K562 (cell line): ENCODE results near the gene ARHGAP4. TPM values are rescaled to one million over a fixed set of nuclear protein-coding genes. Genes with fewer than 3 reads are reported as not detected.
A peak's percentile ranks its signal among the peaks of the same experiment; 100 is the strongest.

Source experiments
- CREB1 ChIP-seq, 2 experiments: sonication (generic) in 1 of 2; formaldehyde crosslinking in 1 of 2; IDR thresholded peaks; 2 replicates each; pipeline versions ENCODE4 v1.6.1 to v1.8.0; 2012 to 2022; ENCODE audit warnings: inconsistent platforms in 1 of 2, mild to moderate bottlenecking in 1 of 2, missing genetic modification reagents in 1 of 2, moderate library complexity in 1 of 2
- FUS ChIP-seq: fragments of 200-400 bp; formaldehyde crosslinking; optimal IDR thresholded peaks from 2 replicates; pipeline ENCODE3; 2017; ENCODE audit warnings: low read depth, low read length
- GTF2A2 ChIP-seq: IDR thresholded peaks from 2 replicates; pipeline ENCODE4 v1.6.1; 2016; ENCODE audit warnings: mild to moderate bottlenecking, missing genetic modification characterization, missing compliant biosample characterization
- GTF2E2 ChIP-seq: fragments of 200-800 bp; sonication (Bioruptor generic); IDR thresholded peaks from 2 replicates; pipeline ENCODE4 v1.6.1; 2016; ENCODE audit warnings: missing genetic modification characterization, missing compliant biosample characterization
- HDAC6 ChIP-seq: IDR thresholded peaks from 2 replicates; pipeline ENCODE4 v1.6.1; 2012; ENCODE audit warnings: low read depth, mild to moderate bottlenecking, control low read depth, inconsistent platforms, low read length, moderate library complexity
- MEF2D ChIP-seq: conservative IDR thresholded peaks from 2 replicates; pipeline ENCODE4 v1.6.1; 2016; ENCODE audit warnings: low read depth, missing genetic modification characterization, missing compliant biosample characterization
- RB1 ChIP-seq: fragments of 450-650 bp; IDR thresholded peaks from 2 replicates; pipeline ENCODE4 v1.6.1; 2017; ENCODE audit warnings: low read depth, mild to moderate bottlenecking
- SMAD4 ChIP-seq: fragments of 250-450 bp; sonication (Bioruptor Pico); conservative IDR thresholded peaks from 2 replicates; pipeline ENCODE4 v1.8.0; 2021; ENCODE audit warnings: inconsistent platforms, mild to moderate bottlenecking, moderate library complexity
- ZBED1 ChIP-seq: IDR thresholded peaks from 2 replicates; pipeline ENCODE4 v1.6.1; 2014
- ZSCAN32 ChIP-seq: fragments of 450-650 bp; formaldehyde crosslinking; IDR thresholded peaks from 2 replicates; pipeline ENCODE4 v1.4.0; 2020; ENCODE audit warnings: mild to moderate bottlenecking, moderate library complexity
- polyA plus RNA-seq, 8 experiments: library from polyadenylated mRNA; depleted of rRNA in 4 of 8; stranded (reverse) in 5 of 8; unstranded in 3 of 8; fragments of >200 nt; fragmentation: Nextera tagmentation in 2 of 8; fragmentation: Illumina TruSeq in 1 of 8; extraction: Ambion mirVana in 2 of 8; extraction: Trizol in 1 of 8; gene quantifications; 2 replicates each; pipeline versions ENCODE4 v1.2.1 to v1.2.3, GENCODE V29; 2011 to 2014; ENCODE audit warnings: inconsistent platforms in 1 of 8, missing spikeins in 1 of 8
- total RNA-seq, 7 experiments: library from RNA; depleted of rRNA in 6 of 7; stranded (reverse); fragments of >200 nt in 6 of 7; fragmentation: Illumina TruSeq in 2 of 7; extraction: Trizol in 2 of 7; gene quantifications; 2 replicates each; pipeline versions ENCODE4 v1.2.1 to v1.2.3, GENCODE V29; 2011 to 2021; ENCODE audit warnings: low replicate concordance in 1 of 7
- TF ChIP-seq, protein P1 (sequence below): fragments of 250-450 bp; sonication (Bioruptor Pico); IDR thresholded peaks from 2 replicates; pipeline ENCODE4 v1.6.1; 2021; ENCODE audit warnings: mild to moderate bottlenecking
- TF ChIP-seq, protein P2 (sequence below): fragments of 450-650 bp; IDR thresholded peaks from 2 replicates; pipeline ENCODE4 v1.6.1; 2016; ENCODE audit warnings: low read depth
- TF ChIP-seq, protein P3 (sequence below), 2 experiments: fragments of 450-650 bp; conservative IDR thresholded peaks; 2 replicates each; pipeline ENCODE4 v1.6.1; 2017; ENCODE audit warnings: mild to moderate bottlenecking in 2 of 2, moderate library complexity in 2 of 2
- TF ChIP-seq, protein P4 (sequence below): fragments of 250-450 bp; sonication (Bioruptor Pico); IDR thresholded peaks from 2 replicates; pipeline ENCODE4 v1.4.0; 2020; ENCODE audit warnings: mild to moderate bottlenecking

The ARHGAP4 gene
- total and polyA plus RNA-seq, 9 of the 15 experiments (the other 6 are each of a cell fraction or from before 2014, with no cell fraction given) = 0.30 to 81.8 (median 13.5) TPM

DNA sequence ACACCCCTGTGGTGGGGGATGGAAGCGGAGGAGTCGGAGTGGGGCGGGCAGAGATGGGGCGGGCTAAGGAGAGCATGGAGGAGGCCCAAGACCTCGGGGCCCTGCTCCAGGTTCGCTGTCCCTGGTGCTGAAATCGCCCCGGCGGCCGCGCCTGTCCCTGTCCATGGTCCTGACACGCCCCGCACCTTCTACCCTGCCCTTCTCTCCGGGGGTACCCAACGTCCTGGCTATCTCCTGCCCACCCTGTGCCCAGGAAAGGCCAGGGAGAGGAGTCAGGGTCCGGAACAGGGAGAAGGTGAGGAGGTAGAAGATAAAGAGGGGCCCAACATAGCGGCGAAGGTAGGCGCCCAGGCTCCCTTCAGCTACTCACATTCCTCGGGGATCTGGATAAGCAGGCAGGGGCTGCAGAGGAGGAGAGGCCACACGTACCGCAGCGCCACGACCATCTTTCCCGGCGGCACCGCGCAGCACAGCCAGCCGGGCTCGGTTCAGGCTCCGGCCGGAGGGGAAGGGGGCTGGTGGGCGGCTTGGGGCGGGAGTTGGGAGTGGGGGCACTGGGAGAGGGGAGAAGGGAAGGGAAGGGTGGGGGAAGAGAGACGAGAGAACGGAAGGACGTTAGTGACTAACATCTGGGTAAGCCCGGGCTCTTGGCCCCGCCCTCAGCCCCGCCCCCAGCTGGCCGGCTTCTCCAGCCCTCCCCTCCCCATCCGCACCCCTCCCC, 50.5 kb downstream of the ARHGAP4 start (continued):
- TF ChIP-seq, protein P1, sequence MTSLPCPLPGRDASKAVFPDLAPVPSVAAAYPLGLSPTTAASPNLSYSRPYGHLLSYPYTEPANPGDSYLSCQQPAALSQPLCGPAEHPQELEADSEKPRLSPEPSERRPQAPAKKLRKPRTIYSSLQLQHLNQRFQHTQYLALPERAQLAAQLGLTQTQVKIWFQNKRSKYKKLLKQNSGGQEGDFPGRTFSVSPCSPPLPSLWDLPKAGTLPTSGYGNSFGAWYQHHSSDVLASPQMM (CRISPR knock-in tag) = no peak
- no peak for TF ChIP-seq ZBED1
- TF ChIP-seq ZSCAN32 (CRISPR knock-in tag) = no peak
- no peak for TF ChIP-seq CREB1 (IDR thresholded peaks at IDR 0.05)
- TF ChIP-seq CREB1 (CRISPR knock-in tag; IDR thresholded peaks at IDR 0.05) = peak; percentile 87
- no peak for TF ChIP-seq GTF2A2 (tag)
- TF ChIP-seq HDAC6 = no peak
- TF ChIP-seq, protein P2, sequence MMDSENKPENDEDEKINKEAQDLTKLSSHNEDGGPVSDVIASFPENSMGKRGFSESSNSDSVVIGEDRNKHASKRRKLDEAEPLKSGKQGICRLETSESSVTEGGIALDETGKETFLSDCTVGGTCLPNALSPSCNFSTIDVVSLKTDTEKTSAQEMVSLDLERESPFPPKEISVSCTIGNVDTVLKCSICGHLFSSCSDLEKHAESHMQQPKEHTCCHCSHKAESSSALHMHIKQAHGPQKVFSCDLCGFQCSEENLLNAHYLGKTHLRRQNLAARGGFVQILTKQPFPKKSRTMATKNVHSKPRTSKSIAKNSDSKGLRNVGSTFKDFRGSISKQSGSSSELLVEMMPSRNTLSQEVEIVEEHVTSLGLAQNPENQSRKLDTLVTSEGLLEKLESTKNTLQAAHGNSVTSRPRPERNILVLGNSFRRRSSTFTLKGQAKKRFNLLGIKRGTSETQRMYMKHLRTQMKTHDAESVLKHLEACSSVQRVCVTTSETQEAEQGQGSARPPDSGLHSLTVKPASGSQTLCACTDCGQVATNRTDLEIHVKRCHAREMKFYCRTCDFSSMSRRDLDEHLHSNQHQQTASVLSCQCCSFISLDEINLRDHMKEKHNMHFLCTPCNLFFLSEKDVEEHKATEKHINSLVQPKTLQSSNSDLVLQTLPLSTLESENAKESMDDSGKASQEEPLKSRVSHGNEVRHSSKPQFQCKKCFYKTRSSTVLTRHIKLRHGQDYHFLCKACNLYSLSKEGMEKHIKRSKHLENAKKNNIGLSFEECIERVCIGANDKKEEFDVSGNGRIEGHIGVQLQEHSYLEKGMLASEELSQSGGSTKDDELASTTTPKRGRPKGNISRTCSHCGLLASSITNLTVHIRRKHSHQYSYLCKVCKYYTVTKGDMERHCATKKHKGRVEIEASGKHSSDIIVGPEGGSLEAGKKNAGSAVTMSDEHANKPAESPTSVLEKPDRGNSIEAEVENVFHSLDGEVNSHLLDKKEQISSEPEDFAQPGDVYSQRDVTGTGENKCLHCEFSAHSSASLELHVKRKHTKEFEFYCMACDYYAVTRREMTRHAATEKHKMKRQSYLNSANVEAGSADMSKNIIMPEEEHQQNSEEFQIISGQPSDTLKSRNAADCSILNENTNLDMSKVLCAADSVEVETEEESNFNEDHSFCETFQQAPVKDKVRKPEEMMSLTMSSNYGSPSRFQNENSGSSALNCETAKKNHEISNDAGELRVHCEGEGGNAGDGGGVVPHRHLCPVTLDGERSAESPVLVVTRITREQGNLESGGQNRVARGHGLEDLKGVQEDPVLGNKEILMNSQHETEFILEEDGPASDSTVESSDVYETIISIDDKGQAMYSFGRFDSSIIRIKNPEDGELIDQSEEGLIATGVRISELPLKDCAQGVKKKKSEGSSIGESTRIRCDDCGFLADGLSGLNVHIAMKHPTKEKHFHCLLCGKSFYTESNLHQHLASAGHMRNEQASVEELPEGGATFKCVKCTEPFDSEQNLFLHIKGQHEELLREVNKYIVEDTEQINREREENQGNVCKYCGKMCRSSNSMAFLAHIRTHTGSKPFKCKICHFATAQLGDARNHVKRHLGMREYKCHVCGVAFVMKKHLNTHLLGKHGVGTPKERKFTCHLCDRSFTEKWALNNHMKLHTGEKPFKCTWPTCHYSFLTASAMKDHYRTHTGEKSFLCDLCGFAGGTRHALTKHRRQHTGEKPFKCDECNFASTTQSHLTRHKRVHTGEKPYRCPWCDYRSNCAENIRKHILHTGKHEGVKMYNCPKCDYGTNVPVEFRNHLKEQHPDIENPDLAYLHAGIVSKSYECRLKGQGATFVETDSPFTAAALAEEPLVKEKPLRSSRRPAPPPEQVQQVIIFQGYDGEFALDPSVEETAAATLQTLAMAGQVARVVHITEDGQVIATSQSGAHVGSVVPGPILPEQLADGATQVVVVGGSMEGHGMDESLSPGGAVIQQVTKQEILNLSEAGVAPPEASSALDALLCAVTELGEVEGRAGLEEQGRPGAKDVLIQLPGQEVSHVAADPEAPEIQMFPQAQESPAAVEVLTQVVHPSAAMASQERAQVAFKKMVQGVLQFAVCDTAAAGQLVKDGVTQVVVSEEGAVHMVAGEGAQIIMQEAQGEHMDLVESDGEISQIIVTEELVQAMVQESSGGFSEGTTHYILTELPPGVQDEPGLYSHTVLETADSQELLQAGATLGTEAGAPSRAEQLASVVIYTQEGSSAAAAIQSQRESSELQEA = no peak
- peak; percentile 76 for TF ChIP-seq SMAD4
- TF ChIP-seq, protein P3, sequence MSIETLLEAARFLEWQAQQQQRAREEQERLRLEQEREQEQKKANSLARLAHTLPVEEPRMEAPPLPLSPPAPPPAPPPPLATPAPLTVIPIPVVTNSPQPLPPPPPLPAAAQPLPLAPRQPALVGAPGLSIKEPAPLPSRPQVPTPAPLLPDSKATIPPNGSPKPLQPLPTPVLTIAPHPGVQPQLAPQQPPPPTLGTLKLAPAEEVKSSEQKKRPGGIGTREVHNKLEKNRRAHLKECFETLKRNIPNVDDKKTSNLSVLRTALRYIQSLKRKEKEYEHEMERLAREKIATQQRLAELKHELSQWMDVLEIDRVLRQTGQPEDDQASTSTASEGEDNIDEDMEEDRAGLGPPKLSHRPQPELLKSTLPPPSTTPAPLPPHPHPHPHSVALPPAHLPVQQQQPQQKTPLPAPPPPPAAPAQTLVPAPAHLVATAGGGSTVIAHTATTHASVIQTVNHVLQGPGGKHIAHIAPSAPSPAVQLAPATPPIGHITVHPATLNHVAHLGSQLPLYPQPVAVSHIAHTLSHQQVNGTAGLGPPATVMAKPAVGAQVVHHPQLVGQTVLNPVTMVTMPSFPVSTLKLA (conservative IDR thresholded peaks at IDR 0.05) = peak; percentile 86 to 94
- TF ChIP-seq, protein P4, sequence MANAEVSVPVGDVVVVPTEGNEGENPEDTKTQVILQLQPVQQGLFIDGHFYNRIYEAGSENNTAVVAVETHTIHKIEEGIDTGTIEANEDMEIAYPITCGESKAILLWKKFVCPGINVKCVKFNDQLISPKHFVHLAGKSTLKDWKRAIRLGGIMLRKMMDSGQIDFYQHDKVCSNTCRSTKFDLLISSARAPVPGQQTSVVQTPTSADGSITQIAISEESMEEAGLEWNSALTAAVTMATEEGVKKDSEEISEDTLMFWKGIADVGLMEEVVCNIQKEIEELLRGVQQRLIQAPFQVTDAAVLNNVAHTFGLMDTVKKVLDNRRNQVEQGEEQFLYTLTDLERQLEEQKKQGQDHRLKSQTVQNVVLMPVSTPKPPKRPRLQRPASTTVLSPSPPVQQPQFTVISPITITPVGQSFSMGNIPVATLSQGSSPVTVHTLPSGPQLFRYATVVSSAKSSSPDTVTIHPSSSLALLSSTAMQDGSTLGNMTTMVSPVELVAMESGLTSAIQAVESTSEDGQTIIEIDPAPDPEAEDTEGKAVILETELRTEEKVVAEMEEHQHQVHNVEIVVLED = no peak
- TF ChIP-seq GTF2E2 = no peak
- TF ChIP-seq RB1 = peak; percentile 60; the same call in 1 of the 2 replicates
- TF ChIP-seq FUS = no peak
- no peak for TF ChIP-seq MEF2D (tag)
